ENCODE measurements around the gene CEACAM18.

DNA sequence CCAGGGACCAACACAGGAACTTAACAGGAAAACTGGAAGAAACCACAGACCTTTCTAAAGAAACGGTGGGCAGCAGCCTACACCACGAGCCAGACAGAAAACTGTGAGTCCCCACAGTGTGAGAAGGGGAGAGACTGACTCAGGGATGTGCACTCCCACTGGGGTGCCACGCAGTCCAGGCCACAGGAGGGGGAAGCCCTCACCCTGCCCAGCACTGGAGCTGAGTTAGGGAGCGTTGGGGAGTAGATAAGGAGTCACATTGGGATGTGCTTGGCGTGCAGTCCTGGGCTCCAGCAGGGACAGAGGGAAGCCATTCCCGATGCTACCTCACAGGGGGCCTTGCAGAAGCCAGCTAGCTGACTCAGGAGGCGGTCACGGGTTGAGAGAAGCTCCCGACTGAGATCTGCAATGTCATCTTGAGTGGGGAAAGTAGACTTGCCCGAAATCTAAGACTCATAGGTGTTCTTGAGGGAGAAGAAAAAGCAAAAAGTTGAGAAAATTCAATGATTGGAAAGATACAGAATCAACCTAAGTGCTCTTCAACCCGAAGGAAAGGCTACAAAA lies 37.4 kb upstream of the CEACAM18 start:
- TF ChIP-seq EZH2 (IDR thresholded peaks at IDR 0.05; ENCODE audit: borderline replicate concordance, insufficient read depth, low read depth, low read length, poor library complexity, severe bottlenecking) (no peak), CTCF (IDR thresholded peaks at IDR 0.05) (no peak)

All from B cell (primary cell).